H1 (cell line): ENCODE data around the gene ZNF814. TPM values are rescaled to one million over a fixed set of nuclear protein-coding genes. Genes with fewer than 3 reads are reported as not detected.

Experiments used
- CBX5 ChIP-seq: fragments of 300-800, 300-1000 bp; sonication (generic); IDR thresholded peaks from 2 replicates; pipeline ENCODE4 v1.7.1; 2016; ENCODE audit warnings: antibody characterized with exemption, low read length, low read depth
- CHD2 ChIP-seq: IDR thresholded peaks from 2 replicates; pipeline ENCODE4 v1.6.1; 2012; ENCODE audit warnings: low read length, improper control_type of control experiment
- GTF2F1 ChIP-seq: IDR thresholded peaks from 2 replicates; pipeline ENCODE4 v1.6.1; 2012; ENCODE audit warnings: low read depth, low read length, improper control_type of control experiment, borderline replicate concordance
- JUN ChIP-seq: IDR thresholded peaks from 2 replicates; pipeline ENCODE4 v1.6.1; 2011; ENCODE audit warnings: low read depth, mild to moderate bottlenecking, improper control_type of control experiment, low read length
- NRF1 ChIP-seq: IDR thresholded peaks from 2 replicates; pipeline ENCODE4 v1.6.1; 2011; ENCODE audit warnings: mild to moderate bottlenecking, low read depth, low read length, improper control_type of control experiment
- RAD21 ChIP-seq, 2 experiments: IDR thresholded peaks in 1 of 2; conservative IDR thresholded peaks in 1 of 2; 2 replicates each; pipeline ENCODE4 v1.6.1; 2011; ENCODE audit warnings: low read depth in 2 of 2, low read length in 2 of 2, improper control_type of control experiment in 1 of 2, inconsistent platforms in 1 of 2, mild to moderate bottlenecking in 1 of 2, moderate library complexity in 1 of 2
- SP1 ChIP-seq: IDR thresholded peaks from 2 replicates; pipeline ENCODE4 v1.6.1; 2011; ENCODE audit warnings: low read depth, low read length
- SP4 ChIP-seq: IDR thresholded peaks from 2 replicates; pipeline ENCODE4 v1.6.1; 2012; ENCODE audit warnings: low read length, inconsistent platforms
- polyA plus RNA-seq, 7 experiments: library from polyadenylated mRNA; depleted of rRNA in 3 of 7; stranded (reverse) in 5 of 7; unstranded in 2 of 7; fragments of >200 nt in 5 of 7; fragments of 200-250 nt in 2 of 7; gene quantifications; 1 replicate in 5 of 7; 2 replicates in 1 of 7; 4 replicates in 1 of 7; pipeline versions ENCODE4 v1.2.1 to v1.2.3, GENCODE V29; 2011 to 2013; ENCODE audit warnings: missing spikeins in 2 of 7, mixed read lengths in 2 of 7
- total RNA-seq: library from RNA; stranded (reverse); fragmentation: NEBNext Ultra II Directional; extraction: Animal tissue kit (Norgen Biotek cat#: 25700); gene quantifications from 2 replicates; pipeline ENCODE4 v1.2.1, GENCODE V29; 2021

The ZNF814 gene
- total and polyA plus RNA-seq, 2 of the 8 experiments (the other 6 are each of a cell fraction or from before 2014, with no cell fraction given): 90.9 to 99.6 TPM

DNA sequence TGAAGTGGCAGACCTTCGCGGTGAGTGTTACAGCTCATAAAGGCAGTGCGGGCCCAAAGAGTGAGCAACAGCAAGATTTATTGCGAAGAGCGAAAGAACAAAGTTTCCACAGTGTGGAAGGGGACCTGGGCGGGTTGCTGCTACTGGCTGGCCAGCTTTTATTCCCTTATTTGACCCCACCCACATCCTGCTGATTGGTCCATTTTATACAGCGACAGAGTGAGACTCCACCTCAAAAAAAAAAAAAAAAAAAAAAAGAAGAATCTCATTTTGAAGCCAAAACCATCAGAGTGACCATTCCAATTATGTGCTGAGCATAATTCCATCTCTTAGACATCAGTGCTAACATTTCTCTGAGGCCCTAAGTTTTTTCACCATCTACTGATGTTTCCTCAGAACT is 72.2 kb downstream of the ZNF814 start (continued):
- TF ChIP-seq CHD2 (no peak), CBX5 (no peak), SP1 (no peak), GTF2F1 (no peak), NRF1 (no peak), JUN (no peak), RAD21 (IDR thresholded peaks at IDR 0.05 in 1 of 2, conservative IDR thresholded peaks at IDR 0.05 in 1 of 2; ENCODE audit: low read depth in 2 of 2, low read length in 2 of 2) (no peak), SP4 (no peak)
